Activated T-helper 9 cell treated with anti-CD3 and anti-CD28 coated beads, Interleukin-2, amount 50 U/mL, for 16 hours (primary cell): Measurements from ENCODE around the gene GCHFR.

Experiments used
- DNase-seq: peaks from one replicate; pipeline ENCODE4 v3.0.0-alpha.2; 2020; ENCODE audit warnings: low read depth

GCHFR gene

GRCh38 chr15:40763801-40764628 lies at the start of gene GCHFR:
TSS of gene GCHFR (plus strand) at chr15:40764068. CDS start at chr15:40764181, 113 bp downstream.
- DNase-seq = peak; percentile 61

GRCh38 chr15:40714144-40714543 lies 49.7 kb upstream of the GCHFR start:
- no peak for DNase-seq

GRCh38 chr15:40716165-40716564 lies 47.7 kb upstream of the GCHFR start:
- DNase-seq = no peak

- DNase-seq = no peak
Measured at GRCh38 chr15:40721701-40722100, 42.2 kb upstream of the GCHFR start.

GRCh38 chr15:40722354-40722753 lies 41.5 kb upstream of the GCHFR start:
- DNase-seq = no peak

GRCh38 chr15:40722934-40723333 lies 40.9 kb upstream of the GCHFR start:
- no peak for DNase-seq

- no peak for DNase-seq
Measured at GRCh38 chr15:40723919-40724318, 39.9 kb upstream of the GCHFR start.

- no peak for DNase-seq
Measured at GRCh38 chr15:40731034-40731433, 32.8 kb upstream of the GCHFR start.

GRCh38 chr15:40736575-40736974 lies 27.3 kb upstream of the GCHFR start:
- no peak for DNase-seq

- no peak for DNase-seq
Measured at GRCh38 chr15:40737048-40737447, 26.8 kb upstream of the GCHFR start.

- no peak for DNase-seq
Measured at GRCh38 chr15:40739047-40739446, 24.8 kb upstream of the GCHFR start.

GRCh38 chr15:40739854-40740253 lies 24.0 kb upstream of the GCHFR start:
- no peak for DNase-seq

- no peak for DNase-seq
Measured at GRCh38 chr15:40743485-40743901, 20.4 kb upstream of the GCHFR start.

- peak; percentile 62 for DNase-seq
Measured at GRCh38 chr15:40743921-40744814, 19.7 kb upstream of the GCHFR start.

GRCh38 chr15:40744815-40745152 lies 19.1 kb upstream of the GCHFR start:
- no peak for DNase-seq

- DNase-seq = no peak
Measured at GRCh38 chr15:40746916-40747418, 16.9 kb upstream of the GCHFR start.

- DNase-seq = no peak
Measured at GRCh38 chr15:40747685-40748631, 15.9 kb upstream of the GCHFR start.

- no peak for DNase-seq
Measured at GRCh38 chr15:40749151-40749630, 14.7 kb upstream of the GCHFR start.

GRCh38 chr15:40750885-40751284 lies 13.0 kb upstream of the GCHFR start:
- DNase-seq = no peak

- DNase-seq = no peak
Measured at GRCh38 chr15:40751745-40752144, 12.1 kb upstream of the GCHFR start.

- no peak for DNase-seq
Measured at GRCh38 chr15:40754574-40754882, 9.3 kb upstream of the GCHFR start.
